ENCODE measurements around the gene KRABD2.

DNA sequence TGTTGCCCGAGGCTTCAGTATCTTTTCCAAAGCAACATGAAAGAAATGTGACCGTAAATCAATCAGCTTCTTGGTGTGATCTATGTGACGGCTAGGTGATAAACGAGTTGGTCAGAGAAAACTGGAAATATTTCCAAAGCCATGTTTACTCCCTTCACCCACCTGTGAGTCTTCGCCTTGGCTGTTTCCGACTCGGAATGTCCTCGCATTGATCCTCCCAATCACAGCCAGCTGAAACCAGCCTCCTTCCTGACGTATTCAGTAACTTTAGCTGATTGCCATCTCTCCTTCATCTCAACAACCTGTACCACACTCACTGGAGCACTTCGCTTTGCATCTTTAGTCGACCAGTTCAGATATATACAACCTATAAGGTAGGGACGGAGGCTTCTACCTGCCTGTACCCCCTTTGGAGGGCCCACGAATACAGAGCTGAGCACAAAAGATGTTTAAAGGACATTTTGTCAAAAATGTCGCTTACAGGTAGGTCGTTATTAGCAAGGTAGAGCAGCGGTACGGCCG lies 705 bp downstream of the KRABD2 start:
- TF ChIP-seq EZH2 (IDR thresholded peaks at IDR 0.05; ENCODE audit: low read depth, unreplicated experiment) = no peak
- TF ChIP-seq, protein P1, sequence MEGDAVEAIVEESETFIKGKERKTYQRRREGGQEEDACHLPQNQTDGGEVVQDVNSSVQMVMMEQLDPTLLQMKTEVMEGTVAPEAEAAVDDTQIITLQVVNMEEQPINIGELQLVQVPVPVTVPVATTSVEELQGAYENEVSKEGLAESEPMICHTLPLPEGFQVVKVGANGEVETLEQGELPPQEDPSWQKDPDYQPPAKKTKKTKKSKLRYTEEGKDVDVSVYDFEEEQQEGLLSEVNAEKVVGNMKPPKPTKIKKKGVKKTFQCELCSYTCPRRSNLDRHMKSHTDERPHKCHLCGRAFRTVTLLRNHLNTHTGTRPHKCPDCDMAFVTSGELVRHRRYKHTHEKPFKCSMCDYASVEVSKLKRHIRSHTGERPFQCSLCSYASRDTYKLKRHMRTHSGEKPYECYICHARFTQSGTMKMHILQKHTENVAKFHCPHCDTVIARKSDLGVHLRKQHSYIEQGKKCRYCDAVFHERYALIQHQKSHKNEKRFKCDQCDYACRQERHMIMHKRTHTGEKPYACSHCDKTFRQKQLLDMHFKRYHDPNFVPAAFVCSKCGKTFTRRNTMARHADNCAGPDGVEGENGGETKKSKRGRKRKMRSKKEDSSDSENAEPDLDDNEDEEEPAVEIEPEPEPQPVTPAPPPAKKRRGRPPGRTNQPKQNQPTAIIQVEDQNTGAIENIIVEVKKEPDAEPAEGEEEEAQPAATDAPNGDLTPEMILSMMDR (conservative IDR thresholded peaks at IDR 0.05; ENCODE audit: low read depth in 2 of 2) = no peak
- no peak for TF ChIP-seq POLR2AphosphoS5 (IDR thresholded peaks at IDR 0.05; ENCODE audit: low read depth)
- TF ChIP-seq JUNB (IDR thresholded peaks at IDR 0.05; ENCODE audit: unreplicated experiment) = no peak
- no peak for TF ChIP-seq CREB1 (CRISPR knock-in tag; IDR thresholded peaks at IDR 0.05; ENCODE audit: low read depth)
- no peak for TF ChIP-seq EZH2phosphoT487 (IDR thresholded peaks at IDR 0.05; ENCODE audit: unreplicated experiment)
- TF ChIP-seq, protein P2, sequence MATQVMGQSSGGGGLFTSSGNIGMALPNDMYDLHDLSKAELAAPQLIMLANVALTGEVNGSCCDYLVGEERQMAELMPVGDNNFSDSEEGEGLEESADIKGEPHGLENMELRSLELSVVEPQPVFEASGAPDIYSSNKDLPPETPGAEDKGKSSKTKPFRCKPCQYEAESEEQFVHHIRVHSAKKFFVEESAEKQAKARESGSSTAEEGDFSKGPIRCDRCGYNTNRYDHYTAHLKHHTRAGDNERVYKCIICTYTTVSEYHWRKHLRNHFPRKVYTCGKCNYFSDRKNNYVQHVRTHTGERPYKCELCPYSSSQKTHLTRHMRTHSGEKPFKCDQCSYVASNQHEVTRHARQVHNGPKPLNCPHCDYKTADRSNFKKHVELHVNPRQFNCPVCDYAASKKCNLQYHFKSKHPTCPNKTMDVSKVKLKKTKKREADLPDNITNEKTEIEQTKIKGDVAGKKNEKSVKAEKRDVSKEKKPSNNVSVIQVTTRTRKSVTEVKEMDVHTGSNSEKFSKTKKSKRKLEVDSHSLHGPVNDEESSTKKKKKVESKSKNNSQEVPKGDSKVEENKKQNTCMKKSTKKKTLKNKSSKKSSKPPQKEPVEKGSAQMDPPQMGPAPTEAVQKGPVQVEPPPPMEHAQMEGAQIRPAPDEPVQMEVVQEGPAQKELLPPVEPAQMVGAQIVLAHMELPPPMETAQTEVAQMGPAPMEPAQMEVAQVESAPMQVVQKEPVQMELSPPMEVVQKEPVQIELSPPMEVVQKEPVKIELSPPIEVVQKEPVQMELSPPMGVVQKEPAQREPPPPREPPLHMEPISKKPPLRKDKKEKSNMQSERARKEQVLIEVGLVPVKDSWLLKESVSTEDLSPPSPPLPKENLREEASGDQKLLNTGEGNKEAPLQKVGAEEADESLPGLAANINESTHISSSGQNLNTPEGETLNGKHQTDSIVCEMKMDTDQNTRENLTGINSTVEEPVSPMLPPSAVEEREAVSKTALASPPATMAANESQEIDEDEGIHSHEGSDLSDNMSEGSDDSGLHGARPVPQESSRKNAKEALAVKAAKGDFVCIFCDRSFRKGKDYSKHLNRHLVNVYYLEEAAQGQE (IDR thresholded peaks at IDR 0.05; ENCODE audit: unreplicated experiment) = no peak
- no peak for TF ChIP-seq ETS1 (IDR thresholded peaks at IDR 0.05)
- no peak for TF ChIP-seq STAT1 (IDR thresholded peaks at IDR 0.05; ENCODE audit: unreplicated experiment)

Data from GM23338 (cell line).